Upper lobe of left lung (tissue), 4 donors: ENCODE measurements around the gene ARNT2.

Experiments
- CTCF ChIP-seq, 6 experiments: fragments of 450-650 bp in 4 of 6; fragments of 200-600 bp in 2 of 6; sonication (generic) in 2 of 6; IDR thresholded peaks; one replicate each; pipeline ENCODE4 v1.5.1; 2016 to 2019; ENCODE audit warnings: antibody characterized with exemption in 6 of 6
- EP300 ChIP-seq, 4 donors: sonication (generic); formaldehyde crosslinking; IDR thresholded peaks; one replicate each; pipeline ENCODE4 v1.5.1; 2017; ENCODE audit warnings: antibody characterized with exemption in 4 of 4, control low read depth in 2 of 4

- TF ChIP-seq CTCF (IDR thresholded peaks at IDR 0.05) = no peak
- no peak for TF ChIP-seq EP300 (IDR thresholded peaks at IDR 0.05)
Observed at GRCh38 chr15:80437334-80437891, 33.2 kb downstream of the ARNT2 start.
